Activated B cell treated with CpG ODN at 0.5 μM for 24 hours (primary cell): ENCODE measurements around the gene NR6A1. TPM values are rescaled to one million over a fixed set of nuclear protein-coding genes. Genes with fewer than 3 reads are reported as not detected.

ENCODE experiments used
- ATAC-seq: fragments of 200-7000 bp; cut with Tn5 transposase; one replicate; pipeline ENCODE4 v1.10.0; 2021; ENCODE audit warnings: low read depth, mild to moderate bottlenecking, moderate library complexity
- CTCF ChIA-PET: fragments of 350-600 bp; sonication (Branson Sonifier 250); formaldehyde crosslinking; loops from one replicate; lab custom pipeline; 2021; ENCODE audit warnings: antibody characterized with exemption; lab: Charles Lee
- POLR2A ChIA-PET: fragments of 350-600 bp; sonication (Branson Sonifier 250); formaldehyde crosslinking; loops from one replicate; lab custom pipeline; 2021; ENCODE audit warnings: antibody characterized with exemption; lab: Charles Lee
- DNase-seq: peaks from one replicate; pipeline ENCODE4 v3.0.0; 2022
- H3K27ac Mint-ChIP-seq: one replicate; pipeline ENCODE4 v1.8.0; 2020; ENCODE audit warnings: mixed read lengths
- H3K27me3 Mint-ChIP-seq: one replicate; pipeline ENCODE4 v1.8.0; 2021; ENCODE audit warnings: mixed read lengths
- H3K36me3 Mint-ChIP-seq: one replicate; pipeline ENCODE4 v1.8.0; 2021; ENCODE audit warnings: low read depth, mixed read lengths
- H3K4me1 Mint-ChIP-seq: one replicate; pipeline ENCODE4 v1.8.0; 2021; ENCODE audit warnings: mixed read lengths
- H3K4me3 Mint-ChIP-seq: one replicate; pipeline ENCODE4 v1.8.0; 2020; ENCODE audit warnings: mild to moderate bottlenecking, mixed read lengths
- H3K9me3 Mint-ChIP-seq: one replicate; pipeline ENCODE4 v1.8.0; 2020; ENCODE audit warnings: mixed read lengths
- CTCF ChIP-seq: fragments of 200-600 bp; IDR thresholded peaks from one replicate; pipeline ENCODE4 v1.8.0; 2022; ENCODE audit warnings: antibody characterized with exemption, mild to moderate bottlenecking
- intact Hi-C: fragments of 100-400 bp; cut with micrococcal nuclease; formaldehyde crosslinking; loops from one replicate; pipeline ENCODE4 v1.15.1; 2024
- total RNA-seq: library from RNA; stranded (reverse); gene quantifications from 2 replicates; pipeline ENCODE4 v1.2.3, GENCODE V29; 2022

Gene NR6A1
- total RNA-seq, 1 donor from 2014 or later = 3.1 TPM

- intact Hi-C loops = no loop called here
- no peak overlapping the region for H3K27ac Mint-ChIP-seq
- H3K4me3 Mint-ChIP-seq = no peak overlapping the region
- DNase-seq (no peak), ATAC-seq (no peak)
- POLR2A ChIA-PET = no interaction called here
- CTCF ChIA-PET = no interaction called here
- H3K27me3 Mint-ChIP-seq = no peaks in the 10 kb centered on the region
- no peak for TF ChIP-seq CTCF
- H3K36me3 Mint-ChIP-seq = no peaks in the 10 kb centered on the region
- no peaks in the 10 kb centered on the region for H3K9me3 Mint-ChIP-seq
- H3K4me1 Mint-ChIP-seq = no peaks in the 10 kb centered on the region
Observed at GRCh38 chr9:124716808-124717207, 54.3 kb downstream of the NR6A1 start.

DNA sequence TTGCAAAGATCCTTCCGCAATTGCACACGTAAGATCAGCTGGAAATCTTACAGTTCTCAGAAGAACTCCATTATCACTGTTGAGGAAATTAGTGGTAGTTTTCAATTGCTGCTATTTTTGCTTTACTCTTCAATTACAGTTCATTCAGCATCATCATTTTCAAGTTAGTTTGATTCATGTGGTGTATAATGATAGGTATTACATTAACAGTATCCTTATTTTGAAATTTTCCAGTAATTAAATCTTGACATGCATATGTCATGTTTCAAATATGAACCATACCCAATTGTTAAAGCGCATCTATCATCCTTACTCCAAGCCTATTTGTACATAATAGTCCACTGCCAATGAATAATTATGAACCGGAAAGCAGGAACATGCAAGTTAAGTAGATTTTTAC, 60.3 kb downstream of the NR6A1 start:
- Mint-ChIP-seq H3K36me3 (no peaks in the 10 kb centered on the region), H3K4me3 (no peak overlapping the region), H3K4me1 (no peaks in the 10 kb centered on the region), H3K27ac (no peak overlapping the region), H3K9me3 (no peaks in the 10 kb centered on the region), H3K27me3 (no peaks in the 10 kb centered on the region)
- CTCF ChIA-PET = interaction anchor here (1.0 to 6.1 kb wide), 3 partner anchors 51 to 93 kb away, joined by 3 to 74 read pairs (median 3); no protein-coding TSS in a partner anchor
- intact Hi-C loops = no loop called here
- POLR2A ChIA-PET = no interaction called here
- TF ChIP-seq CTCF = no peak
- no peak for DNase-seq
- no peak for ATAC-seq

DNA sequence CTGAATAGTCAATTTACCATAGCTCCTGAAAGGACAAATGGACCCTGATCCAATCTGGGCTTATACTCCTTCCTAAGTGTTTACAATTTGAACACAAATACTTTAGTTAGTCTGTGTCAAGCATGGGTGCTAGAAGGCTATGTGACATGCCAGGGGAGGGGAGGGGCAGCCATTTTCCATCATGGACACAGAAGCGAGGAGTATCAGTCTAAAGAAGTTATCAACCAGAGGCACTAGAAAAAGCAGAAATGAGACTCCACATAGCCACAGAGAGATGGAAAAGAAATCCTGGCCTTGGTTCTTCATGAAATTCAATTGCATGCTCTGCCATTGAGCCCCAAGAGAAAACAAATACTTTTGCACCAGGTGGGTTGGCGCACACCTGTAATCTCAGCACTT, 61.8 kb downstream of the NR6A1 start:
- Mint-ChIP-seq H3K4me1 (no peaks in the 10 kb centered on the region), H3K27ac (no peak overlapping the region), H3K9me3 (no peaks in the 10 kb centered on the region), H3K36me3 (no peaks in the 10 kb centered on the region), H3K4me3 (no peak overlapping the region), H3K27me3 (no peaks in the 10 kb centered on the region)
- no peak for ATAC-seq
- intact Hi-C loops = no loop called here
- POLR2A ChIA-PET = no interaction called here
- TF ChIP-seq CTCF = no peak
- no peak for DNase-seq
- CTCF ChIA-PET = interaction anchor here (6.1 kb wide), 1 partner anchor 91 kb away, joined by 74 read pairs; no protein-coding TSS in a partner anchor

DNA sequence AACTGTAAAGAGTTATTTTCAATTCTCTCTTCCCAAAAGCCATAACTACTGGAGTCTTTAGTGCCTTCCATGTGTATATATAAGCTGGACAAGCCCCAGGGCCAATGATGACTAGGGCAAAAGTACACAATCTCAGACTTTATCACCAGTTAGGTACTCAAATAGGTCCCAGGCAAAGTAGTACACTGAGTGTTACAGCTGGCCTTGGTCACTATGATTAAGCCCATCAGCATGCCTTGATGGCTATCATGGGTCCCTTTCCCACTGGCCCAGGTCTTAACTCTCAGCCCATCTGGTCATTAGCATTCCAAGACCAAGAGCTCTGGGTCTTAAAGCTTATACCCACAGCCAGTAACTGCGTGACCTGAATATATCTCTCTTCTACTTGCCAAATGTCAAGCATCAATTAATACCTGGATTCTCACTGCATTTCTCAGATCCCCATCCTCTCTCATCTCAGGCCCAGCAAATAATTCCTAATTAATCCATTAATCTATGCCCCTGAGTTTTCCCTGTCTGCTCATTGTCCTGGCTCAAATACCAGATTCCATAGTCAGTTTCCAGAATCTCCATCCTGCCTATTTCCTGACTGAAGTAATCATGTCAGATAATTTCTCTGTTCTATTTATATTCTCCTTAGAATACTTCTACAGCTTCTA, 62.3 kb downstream of the NR6A1 start:
- CTCF ChIA-PET = interaction anchor here (1.0 to 6.1 kb wide), 2 partner anchors 84 to 91 kb away, joined by 3 to 74 read pairs; no protein-coding TSS in a partner anchor
- DNase-seq (no peak), ATAC-seq (no peak)
- H3K4me1 Mint-ChIP-seq = no peaks in the 10 kb centered on the region
- no peaks in the 10 kb centered on the region for H3K9me3 Mint-ChIP-seq
- POLR2A ChIA-PET = no interaction called here
- H3K4me3 Mint-ChIP-seq = no peak overlapping the region
- TF ChIP-seq CTCF = no peak
- no peaks in the 10 kb centered on the region for H3K36me3 Mint-ChIP-seq
- intact Hi-C loops = no loop called here
- no peaks in the 10 kb centered on the region for H3K27me3 Mint-ChIP-seq
- no peak overlapping the region for H3K27ac Mint-ChIP-seq

GRCh38 chr9:124708074-124708473, 63.0 kb downstream of the NR6A1 start:
- ATAC-seq (no peak), DNase-seq (no peak)
- no peaks in the 10 kb centered on the region for H3K36me3 Mint-ChIP-seq
- no peaks in the 10 kb centered on the region for H3K9me3 Mint-ChIP-seq
- H3K4me1 Mint-ChIP-seq = no peaks in the 10 kb centered on the region
- CTCF ChIA-PET = interaction anchor here (1.0 to 6.1 kb wide), 2 partner anchors 83 to 90 kb away, joined by 3 to 74 read pairs; no protein-coding TSS in a partner anchor
- POLR2A ChIA-PET = no interaction called here
- H3K27ac Mint-ChIP-seq = no peak overlapping the region
- H3K4me3 Mint-ChIP-seq = no peak overlapping the region
- no peaks in the 10 kb centered on the region for H3K27me3 Mint-ChIP-seq
- intact Hi-C loops = no loop called here
- no peak for TF ChIP-seq CTCF
